Body of pancreas (tissue), 4 donors: ENCODE measurements around the gene NOP9. TPM values are rescaled to one million over a fixed set of nuclear protein-coding genes. Genes with fewer than 3 reads are reported as not detected.

Experiments used
- ATAC-seq: fragments of 150-250 bp; one replicate; pipeline ENCODE4 v1.9.1; 2016
- DNase-seq, 4 donors: peaks; one replicate each; pipeline ENCODE4 v3.0.0-alpha.2; 2019
- H3K27ac ChIP-seq, 4 donors: fragments of 200-600 bp; sonication (generic); 1 replicate in 3 of 4; 2 replicates in 1 of 4; pipeline versions ENCODE4 v1.5.1 to v1.6.1; 2016 to 2019; ENCODE audit warnings: mild to moderate bottlenecking in 1 of 4, mixed read lengths in 1 of 4, moderate library complexity in 1 of 4
- H3K27me3 ChIP-seq, 2 donors: fragments of 200-600 bp; sonication (generic); one replicate each; pipeline ENCODE4 v1.6.0; 2016; ENCODE audit warnings: mild to moderate bottlenecking in 1 of 2
- H3K36me3 ChIP-seq, 2 donors: fragments of 200-600 bp; sonication (generic); replicated peaks in 1 of 2; 2 replicates each; pipeline ENCODE4 v1.5.1; 2016; ENCODE audit warnings: low read depth in 2 of 2; ENCODE audit not compliant: insufficient read depth in 1 of 2
- H3K4me1 ChIP-seq: fragments of 200-600 bp; sonication (generic); one replicate; pipeline ENCODE4 v1.6.0; 2016
- H3K4me3 ChIP-seq, 2 donors: fragments of 200-600 bp; sonication (generic); 1 replicate in 1 of 2; 2 replicates in 1 of 2; pipeline ENCODE4 v1.5.1; 2016 to 2019
- H3K9me3 ChIP-seq, 3 donors: fragments of 200-600 bp; sonication (generic); 1 replicate in 2 of 3; 2 replicates in 1 of 3; pipeline ENCODE4 v1.5.1; 2016
- POLR2A ChIP-seq, 3 donors: fragments of 450-650 bp; IDR thresholded peaks; one replicate each; pipeline ENCODE4 v1.6.1; 2016; ENCODE audit warnings: antibody characterized with exemption in 3 of 3, mild to moderate bottlenecking in 2 of 3
- WGBS, 2 donors: methylation state at CpG; one replicate each; pipeline ENCODE4 v1.1.5; 2017; 5-methylcytosine and 5-hydroxymethylcytosine counted together
- intact Hi-C: fragments of 100-400 bp; cut with DNase I; formaldehyde crosslinking; loops from one replicate; pipeline ENCODE4 v1.15.1; 2023
- total RNA-seq, 2 donors: library from RNA; depleted of rRNA; stranded (reverse); fragments of >200 nt; gene quantifications; one replicate each; pipeline ENCODE4 v1.1.0, GENCODE V29; 2016
- TF ChIP-seq, protein P1 (sequence below), 7 experiments: fragments of 450-650 bp in 4 of 7; fragments of 200-600 bp in 3 of 7; sonication (generic) in 3 of 7; IDR thresholded peaks; one replicate each; pipeline ENCODE4 v1.5.1; 2016 to 2019; ENCODE audit warnings: antibody characterized with exemption in 7 of 7

The NOP9 gene
- total RNA-seq, 2 donors from 2014 or later = 10.6 to 12.2 TPM

DNA sequence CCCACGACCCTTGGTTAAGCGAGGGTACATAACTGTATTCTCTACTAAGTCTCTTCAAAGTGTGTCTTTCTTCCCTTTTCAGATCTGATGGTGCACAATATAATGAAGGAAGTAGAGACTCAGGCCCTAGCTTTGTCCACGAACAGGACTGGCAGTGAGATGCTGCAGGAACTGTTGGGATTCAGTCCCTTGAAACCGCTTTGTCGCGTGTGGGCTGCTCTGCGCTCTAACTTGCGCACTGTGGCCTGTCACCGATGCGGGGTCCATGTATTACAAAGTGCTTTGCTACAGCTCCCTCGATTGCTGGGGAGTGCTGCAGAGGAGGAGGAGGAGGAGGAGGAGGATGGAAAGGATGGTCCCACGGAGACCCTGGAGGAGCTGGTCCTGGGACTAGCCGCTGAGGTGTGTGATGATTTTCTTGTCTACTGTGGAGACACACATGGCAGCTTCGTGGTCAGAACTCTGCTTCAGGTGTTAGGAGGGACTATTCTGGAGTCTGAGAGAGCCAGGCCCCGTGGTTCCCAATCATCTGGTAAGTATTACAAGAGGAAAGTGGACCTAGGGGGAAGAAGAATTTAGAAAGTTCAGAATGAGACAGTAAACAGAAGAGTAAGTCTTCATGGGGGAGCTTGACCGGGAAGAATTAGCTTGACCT is 803 bp downstream of the NOP9 start:
- TF ChIP-seq POLR2A (IDR thresholded peaks at IDR 0.05) = no peak
- TF ChIP-seq, protein P1, sequence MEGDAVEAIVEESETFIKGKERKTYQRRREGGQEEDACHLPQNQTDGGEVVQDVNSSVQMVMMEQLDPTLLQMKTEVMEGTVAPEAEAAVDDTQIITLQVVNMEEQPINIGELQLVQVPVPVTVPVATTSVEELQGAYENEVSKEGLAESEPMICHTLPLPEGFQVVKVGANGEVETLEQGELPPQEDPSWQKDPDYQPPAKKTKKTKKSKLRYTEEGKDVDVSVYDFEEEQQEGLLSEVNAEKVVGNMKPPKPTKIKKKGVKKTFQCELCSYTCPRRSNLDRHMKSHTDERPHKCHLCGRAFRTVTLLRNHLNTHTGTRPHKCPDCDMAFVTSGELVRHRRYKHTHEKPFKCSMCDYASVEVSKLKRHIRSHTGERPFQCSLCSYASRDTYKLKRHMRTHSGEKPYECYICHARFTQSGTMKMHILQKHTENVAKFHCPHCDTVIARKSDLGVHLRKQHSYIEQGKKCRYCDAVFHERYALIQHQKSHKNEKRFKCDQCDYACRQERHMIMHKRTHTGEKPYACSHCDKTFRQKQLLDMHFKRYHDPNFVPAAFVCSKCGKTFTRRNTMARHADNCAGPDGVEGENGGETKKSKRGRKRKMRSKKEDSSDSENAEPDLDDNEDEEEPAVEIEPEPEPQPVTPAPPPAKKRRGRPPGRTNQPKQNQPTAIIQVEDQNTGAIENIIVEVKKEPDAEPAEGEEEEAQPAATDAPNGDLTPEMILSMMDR (IDR thresholded peaks at IDR 0.05) = no peak
- Histone ChIP-seq H3K4me1 (peaks cover 45% of the 10 kb centered on the region), H3K9me3 (no peaks in the 10 kb centered on the region), H3K27ac (peak overlapping the region; percentile 61 to 91 (median 85)), H3K27me3 (no peaks in the 10 kb centered on the region), H3K4me3 (peak overlapping the region; percentile 89 to 95), H3K36me3 (peaks cover 6 to 31% of the 10 kb centered on the region in 2 donors)
- intact Hi-C loops = no loop called here
- ATAC-seq (no peak), DNase-seq (no peak)
- 19 to 20% methylated on average over 12 to 16 of the region's 16 CpGs for WGBS, 2 donors

DNA sequence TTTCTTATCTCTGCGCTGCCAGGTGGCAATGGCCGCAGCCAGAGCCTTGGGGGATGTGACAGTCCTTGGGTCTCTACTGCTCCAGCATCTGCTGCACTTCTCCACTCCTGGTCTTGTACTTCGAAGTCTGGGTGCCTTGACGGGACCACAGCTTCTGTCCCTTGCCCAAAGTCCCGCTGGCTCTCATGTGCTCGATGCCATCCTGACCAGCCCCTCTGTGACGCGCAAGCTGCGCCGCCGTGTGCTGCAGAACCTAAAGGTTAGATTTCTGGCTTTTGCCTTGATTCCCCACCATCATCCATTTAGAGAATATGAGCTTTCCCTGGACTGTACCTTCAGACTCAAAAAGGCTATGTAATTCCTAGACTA is 4.4 kb downstream of the NOP9 start:
- H3K36me3 ChIP-seq = peaks cover 6 to 35% of the 10 kb centered on the region in 2 donors

GRCh38 chr14:24307156-24307574 is 7.5 kb downstream of the NOP9 start:
- 74 to 75% methylated on average over 10 to 11 of the region's 11 CpGs for WGBS, 2 donors
- no peak for TF ChIP-seq POLR2A (IDR thresholded peaks at IDR 0.05)
- TF ChIP-seq, protein P1 (IDR thresholded peaks at IDR 0.05) = no peak
- H3K9me3 ChIP-seq = no peaks in the 10 kb centered on the region
- H3K36me3 ChIP-seq = peaks cover 6 to 32% of the 10 kb centered on the region in 2 donors
- ATAC-seq = no peak
- intact Hi-C loops = no loop called here
- peak overlapping the region; percentile 77 to 92 (median 82) for H3K27ac ChIP-seq
- H3K27me3 ChIP-seq = no peaks in the 10 kb centered on the region
- DNase-seq = peak in 1 of 4 donors; percentile 50
- H3K4me3 ChIP-seq = no peak overlapping the region
- peaks cover 62% of the 10 kb centered on the region for H3K4me1 ChIP-seq

More for the DNA sequence above, 4.4 kb downstream of the NOP9 start:
- Histone ChIP-seq H3K4me3 (no peak overlapping the region), H3K9me3 (no peaks in the 10 kb centered on the region), H3K27me3 (no peaks in the 10 kb centered on the region), H3K4me1 (peaks cover 51% of the 10 kb centered on the region), H3K27ac (no peak overlapping the region)
- intact Hi-C loops = no loop called here
- ATAC-seq (no peak), DNase-seq (no peak)
- WGBS, 2 donors = 91 to 94% methylated on average over 8 to 11 of the region's 11 CpGs
- TF ChIP-seq, protein P1 (IDR thresholded peaks at IDR 0.05) = no peak
- TF ChIP-seq POLR2A (IDR thresholded peaks at IDR 0.05) = no peak

DNA sequence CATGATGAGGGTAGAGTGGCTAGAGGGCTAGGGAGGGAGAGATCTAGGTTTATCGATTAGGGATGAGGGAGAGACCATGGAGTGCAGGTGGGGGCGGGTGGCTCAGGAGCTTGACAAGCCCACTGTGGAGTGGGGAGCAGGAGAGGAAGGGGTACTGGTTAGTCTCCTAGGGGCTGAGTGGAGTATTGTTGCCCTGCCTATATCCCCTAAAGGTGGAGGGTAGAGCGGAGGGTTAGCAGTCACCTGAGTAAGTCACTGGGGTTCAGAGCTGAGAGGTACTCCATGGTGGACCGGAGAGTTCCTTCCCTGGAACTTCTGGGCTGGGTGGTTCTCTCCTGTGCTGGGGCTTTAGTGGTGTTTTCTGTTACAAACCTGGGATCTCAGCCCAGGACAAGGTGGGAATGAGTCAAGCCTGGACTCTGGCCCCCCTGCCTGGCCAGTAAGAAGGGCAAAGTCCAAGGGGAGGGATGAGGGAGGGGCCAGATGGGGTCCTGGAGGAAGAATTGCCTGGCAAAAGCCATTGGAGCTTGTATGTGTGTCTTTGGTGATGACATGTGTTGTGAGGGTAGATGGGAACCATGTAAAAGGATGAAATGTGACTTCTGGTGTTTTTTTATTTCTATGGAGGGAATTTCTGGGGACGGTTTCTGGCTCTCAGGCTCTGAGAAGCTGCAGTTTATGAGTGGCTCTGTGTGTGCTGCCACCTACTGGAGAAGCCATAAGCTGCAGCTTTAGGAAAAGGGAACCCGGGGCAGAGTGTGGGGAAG is 8.1 kb downstream of the NOP9 start, which contains the start of gene CIDEB:
Gene CIDEB, minus strand, starts transcription at position 403 of the 767 bp plus-strand sequence. Its CDS starts 119 bp downstream, at position 284.
- Histone ChIP-seq H3K27me3 (no peaks in the 10 kb centered on the region), H3K27ac (peak within 1 kb of the TSS; percentile 77 to 92 (median 82)), H3K4me1 (peaks cover 62% of the 10 kb centered on the region), H3K36me3 (peaks cover 6 to 26% of the 10 kb centered on the region in 2 donors), H3K9me3 (no peaks in the 10 kb centered on the region), H3K4me3 (no peak within 1 kb of the TSS)
- TF ChIP-seq, protein P1 (IDR thresholded peaks at IDR 0.05) = peak; percentile 83 to 97 (median 93)
- TF ChIP-seq POLR2A (IDR thresholded peaks at IDR 0.05) = peak; percentile 41 to 55 (median 54)
- DNase-seq = peak; percentile 85 to 92 (median 90)
- WGBS, 2 donors = 27 to 29% methylated on average over 6 of the region's 6 CpGs
- peak; percentile 72 for ATAC-seq
- intact Hi-C loops = no loop called here
